GM18861 (cell line): ENCODE measurements around the gene INCENP.
"Not testable (repeated sequence)": the region's sequence is repeated elsewhere in the genome, so short reads cannot be mapped to it uniquely, and the experiment has no call there.

ENCODE experiments used
- ATAC-seq: cut with Tn5 transposase; IDR thresholded peaks from one replicate; pipeline ENCODE4 v1.9.1; 2021; ENCODE audit not compliant: unreplicated experiment

Gene INCENP

DNA sequence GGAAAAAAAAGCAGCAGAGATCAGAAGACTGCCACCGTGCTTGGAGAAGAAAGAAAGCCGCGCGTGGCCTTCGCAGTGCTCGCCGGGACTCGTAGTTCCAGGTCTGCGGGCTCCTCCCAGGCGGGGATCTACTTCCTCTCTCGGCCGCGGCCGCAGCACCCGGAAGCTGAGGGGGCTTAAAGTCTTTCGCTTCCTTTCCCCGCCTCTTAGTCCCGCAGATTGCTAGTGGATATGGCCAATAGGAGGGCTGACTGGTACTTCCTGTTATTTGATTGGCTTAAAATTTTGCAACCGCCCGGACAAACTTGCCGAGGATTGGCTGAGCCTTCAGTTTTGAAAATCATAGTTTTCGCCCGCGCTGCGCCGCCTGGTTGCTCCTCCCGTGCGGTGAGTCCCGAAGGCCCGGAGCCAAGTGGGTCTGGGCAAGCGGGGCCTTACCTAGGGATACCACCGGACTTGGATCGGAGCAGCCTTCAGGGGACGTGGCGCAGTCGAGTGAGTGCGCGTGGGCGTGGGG, at the start of gene INCENP:
INCENP (plus strand) TSS at position 343 of the 517 bp plus-strand sequence. CDS start 4,151 bp downstream, outside the sequence.
- peak; percentile 84 for ATAC-seq

DNA sequence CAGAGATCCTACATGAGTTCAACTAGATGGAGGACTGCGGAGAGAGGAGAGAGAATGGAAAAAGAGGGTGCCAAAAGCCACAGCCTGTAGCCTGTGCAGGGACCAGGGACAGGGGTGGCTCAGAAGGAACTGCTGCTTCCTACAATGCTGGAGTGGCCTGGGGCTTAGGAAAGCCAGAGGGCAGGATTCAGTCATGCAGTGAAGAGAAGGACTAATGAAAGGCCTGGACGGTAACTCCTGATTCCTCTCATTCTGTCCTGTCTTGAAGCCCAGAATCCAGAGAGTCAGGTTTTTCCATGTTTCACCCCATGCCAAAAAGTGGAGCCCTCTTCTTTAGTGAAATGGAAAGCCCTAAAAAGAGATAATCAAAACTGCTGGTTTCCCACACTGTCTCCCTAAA, 48.4 kb upstream of the INCENP start:
- ATAC-seq: no peak

- no peak for ATAC-seq
Observed at GRCh38 chr11:62077132-62077531, 46.7 kb upstream of the INCENP start.

GRCh38 chr11:62081378-62082291, 42.2 kb upstream of the INCENP start:
- no peak for ATAC-seq

GRCh38 chr11:62082292-62082657, 41.5 kb upstream of the INCENP start:
- no peak for ATAC-seq

GRCh38 chr11:62084801-62085200, 39.0 kb upstream of the INCENP start:
- ATAC-seq: not testable (repeated sequence)

DNA sequence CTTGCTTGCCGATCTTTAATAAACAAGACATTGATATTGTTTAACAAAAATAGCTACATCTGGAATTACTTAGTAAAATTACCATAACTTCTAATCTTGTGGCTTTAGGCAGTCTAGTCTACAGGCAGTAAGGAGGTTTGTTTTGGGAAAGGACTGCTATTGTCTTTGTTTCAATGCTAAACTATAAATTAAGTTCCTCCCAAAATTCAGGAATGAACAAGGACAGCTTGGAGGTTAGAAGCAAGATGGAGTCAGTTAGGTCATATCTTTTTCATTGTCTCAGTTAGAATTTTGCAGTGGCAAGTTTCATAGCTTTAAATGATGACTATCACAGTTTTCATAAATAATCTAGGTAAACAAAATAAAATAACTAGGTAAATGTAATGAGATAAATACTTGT, 36.1 kb upstream of the INCENP start:
- no peak for ATAC-seq

GRCh38 chr11:62088331-62088933, 35.4 kb upstream of the INCENP start:
- ATAC-seq: no peak

DNA sequence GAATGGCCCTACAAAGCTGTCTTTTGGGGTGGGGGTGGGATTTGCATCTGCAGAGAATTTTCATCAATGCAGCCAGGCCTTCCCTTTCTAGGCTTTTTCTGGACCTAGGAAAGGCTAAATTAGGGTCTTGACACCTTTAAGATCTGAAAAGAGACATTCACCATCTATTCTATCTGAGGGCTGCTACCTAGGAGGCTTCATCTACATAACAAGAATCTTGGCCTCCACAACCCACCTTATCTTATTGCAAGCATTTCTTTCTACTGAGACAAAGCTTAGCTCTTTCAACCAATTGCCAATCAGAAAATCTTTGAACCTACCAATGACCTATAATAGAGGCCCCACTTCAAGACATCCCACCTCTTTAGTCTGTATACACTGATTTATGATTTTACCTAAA, 20.7 kb upstream of the INCENP start:
- no peak for ATAC-seq

GRCh38 chr11:62103986-62104385, 19.8 kb upstream of the INCENP start:
- ATAC-seq: no peak

- no peak for ATAC-seq
Observed at GRCh38 chr11:62104816-62105653, 18.8 kb upstream of the INCENP start.

DNA sequence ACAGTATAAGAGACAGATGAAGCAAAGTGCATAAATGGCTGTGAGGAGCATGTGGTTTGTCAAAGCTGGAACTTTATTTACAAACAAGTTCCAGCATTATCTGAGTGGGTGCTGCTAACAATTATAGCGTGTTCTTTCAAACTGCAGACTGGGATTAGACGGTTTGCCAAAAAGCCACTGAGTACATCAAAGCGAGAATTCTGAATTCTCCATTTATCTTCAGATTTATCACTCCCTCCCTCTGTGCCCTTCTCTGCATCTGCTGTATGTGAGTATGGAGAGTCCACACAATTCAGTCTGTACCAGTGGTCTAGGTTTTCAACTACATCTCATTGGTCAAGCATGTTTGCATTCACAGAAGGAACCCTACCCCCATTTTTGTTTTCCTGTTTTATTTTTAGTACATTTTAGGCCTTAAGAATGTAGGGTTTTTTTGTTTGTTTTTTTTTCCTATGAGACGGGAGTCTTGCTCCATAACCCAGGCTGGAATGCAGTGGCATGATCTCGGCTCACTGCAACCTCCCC, 18.1 kb upstream of the INCENP start:
- no peak for ATAC-seq

GRCh38 chr11:62108017-62108750, 15.6 kb upstream of the INCENP start:
- ATAC-seq: no peak

GRCh38 chr11:62108971-62109404, 14.8 kb upstream of the INCENP start:
- ATAC-seq: no peak

DNA sequence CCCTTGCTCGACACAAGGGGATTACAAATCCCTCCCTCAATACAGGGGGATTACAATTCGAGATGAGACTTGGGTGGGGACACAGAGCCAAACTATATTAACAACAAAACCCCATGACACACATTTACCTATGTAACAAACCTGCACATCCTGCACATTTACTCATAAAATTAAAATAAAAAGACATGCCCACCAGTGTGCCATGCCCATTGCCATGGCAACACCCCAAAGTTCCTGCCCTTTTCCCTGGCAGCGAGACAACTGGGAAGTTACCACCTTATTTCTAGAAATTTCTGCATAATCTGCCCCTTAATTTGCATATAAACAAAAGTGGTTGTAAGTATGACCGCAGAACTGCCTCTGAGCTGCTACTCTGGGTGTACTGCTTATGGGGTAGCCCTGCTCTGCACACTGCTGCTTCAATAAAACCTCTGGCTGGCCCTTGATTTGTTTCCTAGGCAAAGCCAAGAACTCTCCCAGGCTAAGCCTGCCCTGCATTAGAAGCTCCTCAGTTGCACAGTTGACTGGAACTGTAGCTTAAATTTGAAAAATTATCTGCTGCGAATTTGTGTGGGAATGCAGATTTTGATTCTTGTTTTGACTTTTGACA, 8.6 kb upstream of the INCENP start:
- no peak for ATAC-seq

- no peak for ATAC-seq
Observed at GRCh38 chr11:62116451-62116850, 7.4 kb upstream of the INCENP start.

DNA sequence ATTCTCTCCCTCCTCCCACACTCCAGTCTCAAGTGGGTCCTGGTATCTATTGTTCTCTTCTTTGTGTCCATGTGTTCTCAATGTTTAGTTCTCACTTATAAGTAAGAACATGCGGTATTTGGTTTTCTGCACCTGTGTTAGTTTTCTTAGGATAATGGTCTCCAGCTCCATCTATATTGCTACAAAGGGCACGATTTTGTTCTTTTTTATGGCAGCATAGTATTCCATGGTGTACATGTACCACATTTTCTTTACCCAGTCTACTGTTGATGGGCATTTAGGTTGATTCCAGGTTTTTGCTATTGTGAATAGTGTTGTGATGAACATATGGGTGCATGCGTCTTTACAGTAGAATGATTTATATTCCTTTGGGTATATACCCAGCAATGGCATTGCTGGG, 4.2 kb upstream of the INCENP start:
- no peak for ATAC-seq

DNA sequence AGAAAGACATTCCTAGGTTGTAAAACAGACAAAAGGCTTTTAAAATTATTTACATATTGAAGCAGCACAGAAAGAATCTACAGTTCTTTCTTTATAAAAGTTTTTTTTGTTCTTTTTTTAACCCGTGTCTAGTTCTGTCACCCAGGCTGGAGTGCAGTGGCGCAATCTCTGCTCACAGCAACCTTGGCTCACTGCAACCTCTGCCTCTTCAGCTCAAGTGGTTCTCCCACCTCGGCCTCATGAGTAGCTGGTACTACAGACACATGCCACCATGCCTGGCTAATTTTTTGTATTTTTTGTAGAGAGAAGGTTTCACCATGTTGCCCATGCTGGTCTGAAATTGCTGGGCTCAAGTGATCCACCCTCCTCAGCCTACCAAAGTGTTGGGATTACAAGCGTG, 3.8 kb upstream of the INCENP start:
- no peak for ATAC-seq

DNA sequence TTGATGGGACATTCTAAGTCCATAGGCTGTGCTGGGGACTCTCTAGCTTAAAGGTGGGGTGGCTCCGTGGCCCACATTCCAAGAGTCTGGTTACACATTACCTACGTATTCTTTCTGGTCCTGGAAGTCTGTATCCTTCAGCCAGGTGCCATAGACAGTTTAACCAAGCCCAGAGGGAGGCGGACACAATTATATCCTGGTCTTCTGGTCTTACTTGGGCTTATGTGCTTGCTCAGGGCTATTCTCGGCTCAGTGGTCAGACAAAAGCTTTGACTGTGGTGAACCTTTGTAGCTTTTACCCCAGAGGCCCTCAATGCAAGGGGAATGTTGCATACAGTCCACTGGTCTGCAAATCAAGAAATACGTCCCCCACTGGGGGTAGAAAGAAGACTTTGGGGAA, 3.4 kb upstream of the INCENP start:
- ATAC-seq: no peak

- ATAC-seq: no peak
Observed at GRCh38 chr11:62122076-62122475, 1.7 kb upstream of the INCENP start.
